Right kidney (tissue), 9 donors: ENCODE results near the gene A1CF.
"Not testable (repeated sequence)": the region's sequence is repeated elsewhere in the genome, so short reads cannot be mapped to it uniquely, and the experiment has no call there.

Experiments
- DNase-seq: peaks from one replicate; pipeline ENCODE4 v3.0.0-alpha.2; 2016
- long read RNA-seq, 8 donors: transcript quantifications; one replicate each; lab custom pipeline, GENCODE V29; 2026

A1CF gene
- long read RNA-seq, donor 1: 0 reads
- long read RNA-seq, donor 2: 0 reads
- long read RNA-seq, donor 3: 0 reads
- long read RNA-seq, donor 4, full-length matches to known transcripts: 1 of 1 reads
- long read RNA-seq, donor 4, partial matches to known transcripts: 0 of 1 reads
- long read RNA-seq, donor 4, other reads (novel, unspliced or antisense): 0 of 1 reads
- long read RNA-seq, donor 5: 0 reads
- long read RNA-seq, donor 6, full-length matches to known transcripts: 3 of 3 reads
- long read RNA-seq, donor 6, partial matches to known transcripts: 0 of 3 reads
- long read RNA-seq, donor 6, other reads (novel, unspliced or antisense): 0 of 3 reads
- long read RNA-seq, donor 7: 0 reads
- long read RNA-seq, donor 8, full-length matches to known transcripts: 1 of 1 reads
- long read RNA-seq, donor 8, partial matches to known transcripts: 0 of 1 reads
- long read RNA-seq, donor 8, other reads (novel, unspliced or antisense): 0 of 1 reads

- no peak for DNase-seq
Observed at GRCh38 chr10:50885097-50885859, at the start of gene A1CF. A1CF (minus strand) TSS chr10:50885627; CDS start chr10:50859940, 25,687 bp downstream.

GRCh38 chr10:50931948-50932431, 46.6 kb upstream of the A1CF start:
- DNase-seq: no peak

DNA sequence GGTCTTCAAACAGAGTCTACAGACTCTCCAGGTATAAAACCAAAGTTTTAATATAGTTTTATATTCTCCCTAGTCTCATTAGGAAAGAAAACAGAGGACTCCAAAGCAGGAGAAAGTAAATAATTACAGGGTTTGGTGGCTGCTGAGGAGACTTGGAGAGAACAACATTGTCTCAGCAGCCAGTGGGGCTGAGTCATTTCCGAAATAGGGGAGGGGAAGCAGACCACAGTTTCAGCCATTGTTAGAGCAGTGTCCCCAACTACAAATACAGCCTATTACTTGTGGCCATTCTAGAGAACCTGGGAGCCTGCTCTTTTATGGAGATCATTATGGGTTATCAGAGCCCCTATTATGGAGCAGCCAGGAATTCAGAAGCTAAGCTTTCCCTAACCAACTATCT, 44.2 kb upstream of the A1CF start:
- no peak for DNase-seq

DNA sequence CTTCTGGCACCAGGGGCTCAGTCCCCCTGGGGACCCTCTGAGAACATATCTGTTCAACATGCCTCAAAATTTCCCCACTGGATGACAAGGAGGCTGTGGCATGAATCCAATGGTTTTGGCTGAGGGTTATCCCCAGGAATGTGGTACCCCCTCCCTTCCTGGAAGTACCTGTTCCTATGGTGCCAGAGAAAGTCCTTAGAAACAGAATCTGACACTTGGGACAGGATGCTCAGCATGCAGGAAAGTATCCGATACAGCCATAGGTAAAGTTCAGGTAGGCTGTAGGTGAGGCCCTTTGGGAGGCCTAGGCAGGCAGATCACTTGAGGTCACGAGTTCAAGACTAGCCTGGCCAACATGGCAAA, 42.7 kb upstream of the A1CF start:
- DNase-seq: no peak

DNA sequence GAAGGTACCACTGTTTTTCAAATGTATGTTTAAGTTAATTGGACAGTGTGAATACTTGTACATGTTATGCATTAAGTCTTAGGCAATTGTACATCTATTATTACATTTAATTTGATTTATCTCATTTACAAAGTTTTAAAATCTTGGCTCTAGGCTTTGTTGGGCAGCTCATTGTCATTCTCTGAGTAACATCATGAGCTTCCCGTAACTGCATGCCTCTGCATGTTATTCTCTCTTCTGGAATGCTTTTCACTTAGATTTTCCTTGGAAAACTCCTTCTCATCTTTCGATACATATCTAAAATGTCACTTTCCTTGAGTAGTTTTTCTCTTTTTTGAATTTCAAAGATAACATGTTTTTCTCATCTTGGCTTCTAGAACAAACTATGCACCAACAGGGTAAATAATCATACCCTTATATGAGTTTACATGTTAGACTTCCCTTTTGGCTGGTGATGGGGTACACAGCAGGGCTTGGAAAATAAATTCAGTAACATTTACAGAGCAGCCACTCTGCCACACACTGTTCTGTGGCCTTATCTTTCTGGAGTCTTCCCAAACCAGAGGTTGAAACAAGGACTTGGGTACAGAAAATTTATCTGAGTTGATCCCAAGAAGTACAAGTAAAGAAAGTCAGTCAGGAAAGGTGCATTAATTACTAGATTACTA, 42.2 kb upstream of the A1CF start:
- DNase-seq: no peak

DNA sequence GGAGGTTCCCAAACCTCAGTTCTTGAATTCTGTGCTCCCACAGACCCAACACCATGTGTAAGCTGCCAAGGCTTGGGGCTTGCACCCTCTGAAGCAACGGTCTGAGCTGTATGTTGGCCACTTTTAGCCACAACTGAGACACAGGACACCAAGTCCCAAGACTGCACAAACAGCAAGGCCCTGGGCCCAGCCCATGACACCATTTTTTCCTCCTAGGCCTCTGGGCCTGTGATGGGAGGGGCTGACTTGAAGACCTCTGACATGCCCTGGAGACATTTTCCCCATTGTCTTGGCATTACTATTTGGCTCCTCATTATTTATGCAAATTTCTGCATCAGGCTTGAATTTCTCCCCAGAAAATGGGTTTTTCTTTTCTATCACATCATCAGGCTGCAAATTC, 38.0 kb upstream of the A1CF start:
- DNase-seq: not testable (repeated sequence)

DNA sequence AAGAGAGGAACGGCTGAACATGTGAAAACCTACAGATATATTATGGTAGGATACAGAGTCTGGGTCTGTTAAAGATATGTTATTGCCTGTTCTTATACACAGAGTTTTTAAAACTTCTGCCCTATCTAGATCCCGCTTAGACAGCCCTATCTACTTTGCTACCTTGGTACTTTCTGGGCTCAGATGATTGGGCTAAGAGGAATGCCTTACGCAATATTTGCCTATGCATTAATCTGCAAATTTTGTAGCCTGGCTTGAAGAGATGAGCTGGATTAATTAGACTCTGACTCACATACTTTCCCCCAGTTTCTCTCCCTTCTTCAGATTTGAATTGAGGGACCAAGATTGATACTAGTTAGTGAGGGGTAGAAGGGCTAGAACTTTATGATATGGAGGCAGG, 33.6 kb upstream of the A1CF start:
- DNase-seq: no peak

DNA sequence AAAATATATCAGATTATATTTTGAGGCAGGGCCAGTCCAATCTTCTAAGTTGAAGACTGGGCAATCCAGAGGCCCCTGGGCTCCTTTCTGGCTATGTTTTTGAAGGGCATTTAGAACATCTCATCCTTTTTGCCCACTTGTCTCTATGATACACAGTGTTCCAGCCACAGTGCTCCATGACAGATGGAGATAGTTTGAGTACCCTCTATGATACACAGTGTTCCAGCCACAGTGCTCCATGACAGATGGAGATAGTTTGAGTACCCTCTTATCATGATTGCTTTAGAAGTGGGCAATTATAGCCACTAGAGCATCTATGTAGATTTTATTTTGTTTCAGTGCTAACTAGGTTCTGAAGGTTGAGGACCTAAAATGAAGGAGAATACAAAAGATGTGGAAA, 33.1 kb upstream of the A1CF start:
- no peak for DNase-seq

GRCh38 chr10:50917486-50917885, 32.1 kb upstream of the A1CF start:
- DNase-seq: no peak

DNA sequence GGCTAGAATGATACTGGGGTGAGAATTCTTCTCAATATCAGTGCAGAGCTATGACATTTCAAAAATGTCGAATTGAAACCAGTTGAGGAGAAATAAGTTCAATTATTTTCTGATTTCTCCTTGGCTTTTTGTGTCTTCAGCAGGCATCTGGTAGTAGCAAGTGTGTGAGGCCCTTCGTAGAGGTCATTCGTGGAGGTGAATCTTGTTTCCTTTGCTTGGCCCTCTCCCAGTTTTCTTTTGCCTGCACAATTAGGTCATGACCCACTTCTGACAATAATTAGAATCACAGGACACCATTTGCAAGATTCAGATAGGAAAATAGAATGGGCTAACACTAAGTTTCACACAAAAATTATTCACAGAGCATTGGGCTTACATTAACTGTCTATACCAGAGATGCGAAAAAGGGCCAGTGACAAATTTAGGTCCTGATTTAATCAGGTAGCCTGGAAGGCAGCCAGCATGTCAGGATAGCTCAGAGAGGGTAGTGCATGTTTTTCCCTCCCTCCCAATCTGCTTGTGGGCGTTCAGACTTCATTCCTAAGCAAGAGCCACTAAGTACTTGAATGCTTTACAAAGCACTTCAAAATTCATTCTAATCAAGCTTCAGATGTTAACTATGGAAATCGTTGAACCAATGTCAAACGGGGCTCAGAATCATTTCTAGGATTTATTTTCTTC, 24.0 kb upstream of the A1CF start:
- DNase-seq: no peak

GRCh38 chr10:50908366-50908765, 22.9 kb upstream of the A1CF start:
- no peak for DNase-seq

DNA sequence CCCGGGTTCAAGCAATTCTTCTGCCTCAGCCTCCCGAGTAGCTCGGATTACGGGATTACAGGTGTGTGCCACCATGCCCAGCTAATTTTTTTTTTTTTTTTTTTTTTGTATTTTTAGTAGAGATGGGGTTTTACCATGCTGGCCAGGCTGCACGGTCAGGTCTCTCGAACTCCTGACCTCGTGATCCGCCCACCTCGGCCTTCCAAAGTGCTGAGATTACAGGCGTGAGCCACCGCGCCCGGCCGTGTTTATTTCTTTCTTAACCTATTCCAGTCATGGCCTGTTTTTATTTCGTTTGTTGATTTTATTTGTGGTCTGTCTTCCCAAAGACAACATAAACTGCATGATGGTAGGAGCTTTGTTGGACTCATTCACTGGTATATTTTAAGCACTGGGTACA, 20.4 kb upstream of the A1CF start:
- not testable (repeated sequence) for DNase-seq

DNA sequence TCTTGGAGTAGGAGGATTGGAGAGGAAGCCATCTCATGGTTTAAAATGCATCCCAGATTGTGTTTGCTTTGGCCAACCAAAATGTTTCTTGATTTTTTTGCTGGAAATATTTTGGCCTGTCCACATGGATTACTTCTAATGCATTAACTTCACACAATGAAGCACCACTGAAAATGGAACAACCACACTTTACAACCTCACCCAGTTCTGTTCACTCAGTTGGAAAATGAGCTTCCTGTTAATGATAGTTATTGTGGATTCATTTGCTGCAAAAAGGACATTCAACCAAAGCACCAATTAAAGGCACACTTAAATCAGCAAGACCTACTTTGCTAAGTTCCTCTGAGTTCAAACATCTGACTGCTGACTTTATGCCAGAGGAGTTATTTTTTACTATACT, 11.3 kb upstream of the A1CF start:
- no peak for DNase-seq

GRCh38 chr10:50894312-50894711, 8.9 kb upstream of the A1CF start:
- DNase-seq: no peak

DNA sequence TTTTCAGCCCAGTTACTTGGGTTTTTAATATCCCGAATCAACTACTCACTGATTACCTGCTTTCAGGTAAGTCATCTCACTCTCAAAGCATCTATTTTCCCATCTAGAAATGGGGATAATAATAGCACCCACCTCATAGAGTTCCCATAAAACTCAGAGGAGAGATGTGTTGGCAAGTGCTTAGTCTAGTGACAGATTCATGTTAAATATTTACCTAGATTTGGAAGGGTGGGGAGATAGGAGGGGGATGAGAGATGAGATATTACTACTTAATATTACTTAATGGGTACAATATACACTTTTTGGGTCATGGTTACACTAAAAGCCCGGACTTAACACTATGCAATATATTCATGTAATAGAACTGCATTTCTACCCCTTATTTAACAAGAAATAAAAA, 7.0 kb upstream of the A1CF start:
- DNase-seq: no peak

DNA sequence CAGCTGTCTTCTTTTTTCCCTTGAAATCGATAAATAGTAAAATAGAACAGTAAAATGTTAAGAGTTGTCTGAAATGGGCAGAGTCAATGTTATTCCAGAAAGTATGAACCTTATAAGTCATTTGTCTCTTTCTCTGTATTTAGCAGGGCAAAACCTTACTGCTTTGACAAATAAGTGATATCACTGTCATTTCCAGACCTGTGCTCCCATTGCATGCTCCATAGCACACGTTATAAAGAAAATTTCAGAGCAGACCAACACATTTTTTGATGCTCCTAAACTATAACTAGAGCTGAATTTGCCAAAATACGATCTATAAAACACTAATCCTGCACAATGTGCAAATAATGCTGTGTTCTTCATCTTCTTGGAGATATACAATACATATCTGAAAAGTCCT, 1.1 kb downstream of the A1CF start:
- DNase-seq: no peak

DNA sequence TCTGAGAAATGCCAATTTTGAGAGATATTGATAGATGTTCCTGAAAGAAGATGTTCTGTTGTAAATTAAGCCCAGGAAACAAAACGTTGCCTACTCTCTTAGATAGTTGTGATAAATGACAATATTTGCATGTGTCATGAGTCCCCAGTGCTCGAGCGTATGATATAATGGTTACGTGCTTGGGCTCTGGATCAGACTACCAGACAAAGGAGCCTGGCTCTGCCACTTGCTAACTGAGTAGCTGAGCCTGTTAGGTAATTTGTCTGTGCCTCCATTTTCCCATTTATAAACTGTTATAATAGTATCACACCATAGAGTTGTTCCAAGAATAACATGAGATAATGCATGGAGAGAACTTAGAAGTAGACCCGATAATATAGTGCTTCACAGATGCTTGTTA, 1.8 kb downstream of the A1CF start:
- DNase-seq: no peak

GRCh38 chr10:50882540-50882983, 2.9 kb downstream of the A1CF start:
- DNase-seq: no peak

DNA sequence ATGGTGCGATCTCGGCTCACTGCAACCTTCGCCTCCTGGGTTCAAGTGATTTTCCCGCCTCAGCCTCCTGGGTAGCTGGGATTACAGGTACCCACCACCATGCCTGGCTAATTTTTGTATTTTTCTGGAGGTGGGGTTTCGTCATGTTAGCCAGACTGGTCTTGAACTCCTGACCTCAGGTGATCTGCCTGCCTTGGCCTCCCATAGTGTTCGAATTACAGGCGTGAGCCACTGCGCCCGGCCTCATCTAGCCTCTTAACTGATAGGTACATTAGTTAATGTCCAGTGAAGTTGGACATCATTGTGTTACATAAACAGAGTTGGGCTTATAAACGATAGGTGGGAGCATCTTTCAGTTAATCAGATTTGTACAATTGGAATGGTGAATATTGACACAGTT, 4.4 kb downstream of the A1CF start:
- DNase-seq: not testable (repeated sequence)

DNA sequence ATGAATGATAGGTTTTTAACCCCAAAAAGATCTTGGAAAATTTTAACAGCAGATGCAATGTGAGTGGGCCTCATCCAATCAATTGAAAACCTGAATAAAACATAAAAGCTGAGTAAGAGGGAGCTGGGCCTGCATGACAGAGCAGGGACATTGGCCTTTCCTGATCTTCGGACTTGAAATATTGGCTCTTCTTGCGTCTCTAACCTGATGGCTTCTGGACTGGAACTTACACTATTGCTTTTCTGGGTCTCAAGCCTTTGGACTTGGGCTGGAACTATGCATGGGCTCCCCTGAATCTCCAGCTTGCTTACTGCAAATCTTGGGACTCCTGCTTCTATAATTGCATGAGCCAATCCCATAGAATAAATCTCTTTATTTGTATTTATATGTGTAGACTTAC, 9.0 kb downstream of the A1CF start:
- no peak for DNase-seq

GRCh38 chr10:50874723-50875122, 10.7 kb downstream of the A1CF start:
- no peak for DNase-seq

- no peak for DNase-seq
Observed at GRCh38 chr10:50866317-50866716, 19.1 kb downstream of the A1CF start.
